Hepatocyte (in vitro differentiated cells): ENCODE data around the gene RPTOR.

Experiments used
- EZH2 ChIP-seq: fragments of 200-600 bp; sonication (generic); IDR thresholded peaks from 2 replicates; pipeline ENCODE4 v1.6.1; 2016; ENCODE audit warnings: antibody characterized with exemption, mild to moderate bottlenecking, borderline replicate concordance
- EZH2phosphoT487 ChIP-seq: fragments of 200-600 bp; sonication (generic); IDR thresholded peaks from one replicate; pipeline ENCODE4 v1.6.1; 2018; ENCODE audit warnings: antibody characterized with exemption, mild to moderate bottlenecking, low read depth, moderate library complexity; ENCODE audit not compliant: unreplicated experiment, severe bottlenecking

DNA sequence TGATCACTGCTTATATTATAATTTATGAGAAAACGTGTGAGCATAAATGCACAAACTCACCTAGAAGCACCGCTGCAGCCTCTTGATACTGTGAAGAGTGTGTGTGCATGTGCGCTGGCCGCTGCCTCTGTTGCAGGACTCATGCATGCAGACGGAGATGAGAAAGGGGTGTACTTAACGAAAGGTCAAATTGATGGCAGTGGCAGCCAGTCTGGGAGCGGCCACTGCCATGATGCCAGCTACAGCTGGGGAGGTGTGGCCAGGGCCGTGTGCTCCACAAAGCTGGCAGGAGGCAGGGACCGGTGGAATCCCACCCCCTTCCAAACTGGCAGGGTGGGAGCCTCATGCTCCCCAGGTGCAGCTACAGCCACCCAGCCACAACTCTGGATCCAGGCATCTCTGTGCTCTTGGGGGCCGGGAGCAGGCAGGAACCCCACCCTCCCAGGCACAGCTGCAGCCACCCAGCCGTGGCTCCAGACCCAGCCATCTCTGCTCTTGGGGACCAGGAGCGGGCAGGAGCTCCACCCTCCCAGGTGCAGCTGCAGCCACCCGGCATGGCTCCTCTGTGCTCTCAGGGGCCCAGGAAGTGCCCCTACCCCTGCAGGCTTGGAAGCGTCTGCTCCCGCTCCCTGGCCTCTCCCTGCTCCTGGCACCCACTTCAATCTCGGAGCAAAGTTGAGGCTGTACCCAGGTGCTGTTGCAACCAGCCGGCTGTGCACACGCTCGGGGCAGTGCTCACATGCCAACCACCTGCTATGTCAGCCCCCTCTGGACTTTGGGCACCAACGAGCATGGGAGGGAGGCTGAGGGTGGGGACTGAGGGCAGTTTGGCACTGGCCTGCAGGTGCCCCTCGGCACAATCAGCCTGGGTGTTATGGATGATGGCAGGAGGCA is 369.5 kb downstream of the RPTOR start:
- TF ChIP-seq EZH2: no peak
- no peak for TF ChIP-seq EZH2phosphoT487
